Embryonic facial prominence (tissue), 1 donor: ENCODE data around the gene PSMD13.

Experiments used
- DNase-seq: peaks from one replicate; pipeline ENCODE4 v3.0.0-alpha.2; 2016; ENCODE audit errors: extremely low spot score

PSMD13 gene

GRCh38 chr11:287821-288477 is 51.2 kb downstream of the PSMD13 start:
- DNase-seq, result no peak

- no peak for DNase-seq
Observed at GRCh38 chr11:288478-289397, 52.0 kb downstream of the PSMD13 start, which contains the start of gene PGGHG. TSS of gene PGGHG (plus strand) at chr11:289126. CDS start at chr11:289817, 691 bp downstream.

GRCh38 chr11:289398-289711 is 52.6 kb downstream of the PSMD13 start:
- no peak for DNase-seq

GRCh38 chr11:289712-290620 is 53.2 kb downstream of the PSMD13 start:
- no peak for DNase-seq

- no peak for DNase-seq
Observed at GRCh38 chr11:290621-291231, 54.0 kb downstream of the PSMD13 start.

- no peak for DNase-seq
Observed at GRCh38 chr11:291281-292210, 54.8 kb downstream of the PSMD13 start.

- DNase-seq, result no peak
Observed at GRCh38 chr11:292211-293121, 55.7 kb downstream of the PSMD13 start.

GRCh38 chr11:293271-293851 is 56.6 kb downstream of the PSMD13 start:
- no peak for DNase-seq

- DNase-seq, result no peak
Observed at GRCh38 chr11:293852-294661, 57.3 kb downstream of the PSMD13 start.

- no peak for DNase-seq
Observed at GRCh38 chr11:294780-295179, 58.0 kb downstream of the PSMD13 start.

- DNase-seq, result no peak
Observed at GRCh38 chr11:295351-296170, 58.8 kb downstream of the PSMD13 start.

- DNase-seq, result no peak
Observed at GRCh38 chr11:296171-297050, 59.6 kb downstream of the PSMD13 start.

- DNase-seq, result no peak
Observed at GRCh38 chr11:297051-297585, 60.3 kb downstream of the PSMD13 start.

- no peak for DNase-seq
Observed at GRCh38 chr11:297586-298405, 61.0 kb downstream of the PSMD13 start.

GRCh38 chr11:298406-299065 is 61.8 kb downstream of the PSMD13 start:
- DNase-seq, result no peak
